GM23338 (cell line): ENCODE measurements around the gene SERPINB2. TPM values are rescaled to one million over a fixed set of nuclear protein-coding genes. Genes with fewer than 3 reads are reported as not detected.
"Not testable (repeated sequence)": the region's sequence is repeated elsewhere in the genome, so short reads cannot be mapped to it uniquely, and the experiment has no call there.

ENCODE experiments used
- ATAC-seq: fragments of 200-7000 bp; cut with Tn5 transposase; 3 replicates; pipeline ENCODE4 v1.9.1; 2020
- DNase-seq: peaks from one replicate; pipeline ENCODE4 v3.0.0-alpha.2; 2015; ENCODE audit warnings: low spot score
- H2AFZ ChIP-seq: fragments of 200-600 bp; sonication (generic); 2 replicates; pipeline ENCODE4 v1.8.0; 2016; ENCODE audit warnings: antibody characterized with exemption, mild to moderate bottlenecking, moderate library complexity
- H3F3A ChIP-seq: fragments of 200-600 bp; sonication (generic); replicated peaks from 2 replicates; pipeline ENCODE4 v1.8.0; 2017; ENCODE audit warnings: antibody characterized with exemption, mixed run types, low read depth
- H3K27ac ChIP-seq: fragments of 200-600 bp; sonication (generic); 2 replicates; pipeline ENCODE4 v1.6.1; 2016; ENCODE audit warnings: low read depth
- H3K27me3 ChIP-seq: fragments of 200-600 bp; sonication (generic); 2 replicates; pipeline ENCODE4 v1.8.0; 2016; ENCODE audit warnings: mild to moderate bottlenecking, mixed run types, moderate library complexity; ENCODE audit not compliant: insufficient read depth
- H3K36me3 ChIP-seq: fragments of 200-600 bp; sonication (generic); 2 replicates; pipeline ENCODE4 v1.8.0; 2016; ENCODE audit warnings: mild to moderate bottlenecking; ENCODE audit not compliant: insufficient read depth
- H3K4me1 ChIP-seq: fragments of 200-600 bp; sonication (generic); 2 replicates; pipeline ENCODE4 v1.8.0; 2016; ENCODE audit warnings: mild to moderate bottlenecking, moderate library complexity; ENCODE audit not compliant: insufficient read depth
- H3K4me2 ChIP-seq: fragments of 200-600 bp; sonication (generic); 2 replicates; pipeline ENCODE4 v1.7.1; 2017; ENCODE audit warnings: mixed run types
- H3K4me3 ChIP-seq: fragments of 200-600 bp; sonication (generic); 2 replicates; pipeline ENCODE4 v1.6.1; 2016; ENCODE audit warnings: mixed run types
- H3K79me2 ChIP-seq: fragments of 200-600 bp; sonication (generic); replicated peaks from 2 replicates; pipeline ENCODE4 v1.8.0; 2017; ENCODE audit warnings: mild to moderate bottlenecking; ENCODE audit not compliant: insufficient read depth
- H3K9me2 ChIP-seq: fragments of 200-600 bp; sonication (generic); 2 replicates; pipeline ENCODE4 v1.8.0; 2017; ENCODE audit not compliant: insufficient read depth
- H4K20me1 ChIP-seq: fragments of 200-600 bp; sonication (generic); replicated peaks from 2 replicates; pipeline ENCODE4 v1.8.0; 2017; ENCODE audit warnings: mild to moderate bottlenecking; ENCODE audit not compliant: insufficient read depth
- H3K27ac Mint-ChIP-seq: 2 replicates; pipeline ENCODE4 v1.8.0; 2020; ENCODE audit warnings: inconsistent platforms, mild to moderate bottlenecking, moderate library complexity, mixed read lengths
- H3K27me3 Mint-ChIP-seq: 3 replicates; pipeline ENCODE4 v1.8.0; 2022; ENCODE audit warnings: low read depth, mild to moderate bottlenecking, moderate library complexity, mixed read lengths, inconsistent platforms; ENCODE audit not compliant: insufficient read depth, poor library complexity
- H3K36me3 Mint-ChIP-seq: 3 replicates; pipeline ENCODE4 v1.8.0; 2021; ENCODE audit warnings: low read depth, mild to moderate bottlenecking, inconsistent platforms, moderate library complexity, mixed read lengths
- H3K4me1 Mint-ChIP-seq: 3 replicates; pipeline ENCODE4 v1.8.0; 2020; ENCODE audit warnings: mild to moderate bottlenecking, inconsistent platforms, mixed read lengths
- H3K4me3 Mint-ChIP-seq: 3 replicates; pipeline ENCODE4 v1.8.0; 2021; ENCODE audit warnings: moderate library complexity, mild to moderate bottlenecking, inconsistent platforms, mixed read lengths
- H3K9me3 Mint-ChIP-seq: 3 replicates; pipeline ENCODE4 v1.8.0; 2020; ENCODE audit warnings: moderate library complexity, mild to moderate bottlenecking, inconsistent platforms, mixed read lengths
- CREB1 ChIP-seq: fragments of 250-450 bp; sonication (Bioruptor Pico); IDR thresholded peaks from 2 replicates; pipeline ENCODE4 v1.5.0; 2020; ENCODE audit warnings: low read depth, mild to moderate bottlenecking, moderate library complexity
- ETS1 ChIP-seq: IDR thresholded peaks from 2 replicates; pipeline ENCODE4 v1.6.1; 2016; ENCODE audit warnings: antibody characterized with exemption
- EZH2 ChIP-seq: fragments of 200-600 bp; sonication (generic); IDR thresholded peaks from one replicate; pipeline ENCODE4 v1.8.0; 2017; ENCODE audit warnings: antibody characterized with exemption, mild to moderate bottlenecking, low read depth; ENCODE audit not compliant: unreplicated experiment
- JUNB ChIP-seq: IDR thresholded peaks from one replicate; pipeline ENCODE4 v1.6.1; 2016; ENCODE audit warnings: antibody characterized with exemption; ENCODE audit not compliant: unreplicated experiment
- polyA plus RNA-seq: library from polyadenylated mRNA; unstranded; fragments of >200 nt; fragmentation: Nextera tagmentation; extraction: Ambion mirVana; gene quantifications from 2 replicates; pipeline ENCODE4 v1.2.1, GENCODE V29; 2016
- total RNA-seq: library from RNA; depleted of rRNA; stranded (reverse); fragments of >200 nt; shearing (Covaris generic); gene quantifications from 2 replicates; pipeline ENCODE4 v1.2.3, GENCODE V29; 2014
- TF ChIP-seq, protein P1 (sequence below): IDR thresholded peaks from one replicate; pipeline ENCODE4 v1.6.1; 2018; ENCODE audit warnings: antibody characterized with exemption; ENCODE audit not compliant: unreplicated experiment

SERPINB2 gene
- total and polyA plus RNA-seq, 2 experiments from 2014 or later: not detected

GRCh38 chr18:63929369-63929768, 41.9 kb downstream of the SERPINB2 start:
- not testable (repeated sequence) for H3K4me1 ChIP-seq, H3K4me2 ChIP-seq, H3K27me3 Mint-ChIP-seq, H3F3A ChIP-seq, H4K20me1 ChIP-seq, H2AFZ ChIP-seq, H3K36me3 Mint-ChIP-seq, ATAC-seq, H3K4me3 Mint-ChIP-seq, H3K4me3 ChIP-seq, H3K27me3 ChIP-seq, H3K4me1 Mint-ChIP-seq, H3K27ac ChIP-seq, H3K9me2 ChIP-seq, H3K9me3 Mint-ChIP-seq, H3K79me2 ChIP-seq, DNase-seq, H3K36me3 ChIP-seq, H3K27ac Mint-ChIP-seq

DNA sequence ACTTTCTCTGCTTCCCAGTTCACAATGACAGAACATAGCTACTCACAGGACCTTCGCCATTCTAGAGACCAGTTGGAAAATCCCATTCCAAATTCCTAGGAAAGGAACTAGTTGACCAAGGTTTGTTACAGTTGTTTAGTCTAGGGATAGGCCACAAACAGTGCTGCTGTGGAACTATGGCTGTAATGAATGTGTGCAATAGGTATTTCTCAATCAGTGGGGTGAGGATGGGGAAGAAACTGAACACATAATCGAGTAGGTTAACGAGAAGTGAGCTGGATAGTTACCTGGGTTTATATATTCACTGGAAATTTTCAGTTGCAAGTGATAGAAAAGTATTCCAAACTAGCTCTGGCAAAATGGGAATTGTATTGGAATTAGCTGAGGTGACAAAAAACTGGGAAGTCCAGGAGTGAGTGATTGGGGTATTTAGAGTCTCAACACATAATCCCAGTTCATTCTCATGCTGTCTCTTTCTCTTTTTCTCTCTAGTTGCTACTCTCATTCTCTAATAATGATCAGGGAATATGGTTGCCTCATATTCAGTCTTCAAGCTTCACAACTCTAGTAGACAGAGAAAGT, 43.4 kb downstream of the SERPINB2 start:
- H3K9me3 Mint-ChIP-seq: no peaks in the 10 kb centered on the region
- no peak overlapping the region for H3K27ac ChIP-seq

More for the DNA sequence above, 43.4 kb downstream of the SERPINB2 start:
- no peaks in the 10 kb centered on the region for H3K4me1 ChIP-seq
- no peaks in the 10 kb centered on the region for H3K79me2 ChIP-seq
- no peak for ATAC-seq
- no peaks in the 10 kb centered on the region for H4K20me1 ChIP-seq
- Mint-ChIP-seq H3K36me3 (no peaks in the 10 kb centered on the region), H3K4me1 (no peaks in the 10 kb centered on the region), H3K27ac (no peak overlapping the region), H3K27me3 (no peaks in the 10 kb centered on the region), H3K4me3 (no peak overlapping the region)
- H2AFZ ChIP-seq: peak overlapping the region; percentile 38; the same call in 1 of the 2 replicates
- TF ChIP-seq CREB1 (CRISPR knock-in tag) (no peak), EZH2 (no peak), ETS1 (no peak), JUNB (no peak)
- TF ChIP-seq, protein P1, sequence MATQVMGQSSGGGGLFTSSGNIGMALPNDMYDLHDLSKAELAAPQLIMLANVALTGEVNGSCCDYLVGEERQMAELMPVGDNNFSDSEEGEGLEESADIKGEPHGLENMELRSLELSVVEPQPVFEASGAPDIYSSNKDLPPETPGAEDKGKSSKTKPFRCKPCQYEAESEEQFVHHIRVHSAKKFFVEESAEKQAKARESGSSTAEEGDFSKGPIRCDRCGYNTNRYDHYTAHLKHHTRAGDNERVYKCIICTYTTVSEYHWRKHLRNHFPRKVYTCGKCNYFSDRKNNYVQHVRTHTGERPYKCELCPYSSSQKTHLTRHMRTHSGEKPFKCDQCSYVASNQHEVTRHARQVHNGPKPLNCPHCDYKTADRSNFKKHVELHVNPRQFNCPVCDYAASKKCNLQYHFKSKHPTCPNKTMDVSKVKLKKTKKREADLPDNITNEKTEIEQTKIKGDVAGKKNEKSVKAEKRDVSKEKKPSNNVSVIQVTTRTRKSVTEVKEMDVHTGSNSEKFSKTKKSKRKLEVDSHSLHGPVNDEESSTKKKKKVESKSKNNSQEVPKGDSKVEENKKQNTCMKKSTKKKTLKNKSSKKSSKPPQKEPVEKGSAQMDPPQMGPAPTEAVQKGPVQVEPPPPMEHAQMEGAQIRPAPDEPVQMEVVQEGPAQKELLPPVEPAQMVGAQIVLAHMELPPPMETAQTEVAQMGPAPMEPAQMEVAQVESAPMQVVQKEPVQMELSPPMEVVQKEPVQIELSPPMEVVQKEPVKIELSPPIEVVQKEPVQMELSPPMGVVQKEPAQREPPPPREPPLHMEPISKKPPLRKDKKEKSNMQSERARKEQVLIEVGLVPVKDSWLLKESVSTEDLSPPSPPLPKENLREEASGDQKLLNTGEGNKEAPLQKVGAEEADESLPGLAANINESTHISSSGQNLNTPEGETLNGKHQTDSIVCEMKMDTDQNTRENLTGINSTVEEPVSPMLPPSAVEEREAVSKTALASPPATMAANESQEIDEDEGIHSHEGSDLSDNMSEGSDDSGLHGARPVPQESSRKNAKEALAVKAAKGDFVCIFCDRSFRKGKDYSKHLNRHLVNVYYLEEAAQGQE: no peak
- H3F3A ChIP-seq: no peaks in the 10 kb centered on the region
- no peaks in the 10 kb centered on the region for H3K9me2 ChIP-seq
- DNase-seq: no peak
- peaks cover 7% of the 10 kb centered on the region for H3K27me3 ChIP-seq
- H3K4me3 ChIP-seq: no peak overlapping the region
- no peaks in the 10 kb centered on the region for H3K36me3 ChIP-seq
- H3K4me2 ChIP-seq: no peak overlapping the region
